Calu3 (cell line): ENCODE measurements around the gene COX4I1. TPM values are rescaled to one million over a fixed set of nuclear protein-coding genes. Genes with fewer than 3 reads are reported as not detected.

Source experiments
- BruUV-seq: library from RNA; stranded (reverse); fragments of 400-500 nt; replicated peaks from 2 replicates; lab custom pipeline; 2021; lab: Mats Ljungman, UMichigan
- CTCF ChIA-PET: fragments of 300-600 bp; sonication (Branson Sonifier 250); formaldehyde crosslinking; loops from one replicate; lab custom pipeline; 2022; ENCODE audit warnings: antibody characterized with exemption; lab: Charles Lee
- DNase-seq: peaks from one replicate; pipeline ENCODE4 v3.0.0; 2022
- H3K27ac Mint-ChIP-seq: one replicate; pipeline ENCODE4 v1.8.0; 2022; ENCODE audit warnings: mixed read lengths; ENCODE audit not compliant: unreplicated experiment
- H3K27me3 Mint-ChIP-seq: one replicate; pipeline ENCODE4 v1.8.0; 2022; ENCODE audit warnings: mixed read lengths; ENCODE audit not compliant: unreplicated experiment
- H3K36me3 Mint-ChIP-seq: one replicate; pipeline ENCODE4 v1.8.0; 2022; ENCODE audit warnings: mild to moderate bottlenecking, moderate library complexity, mixed read lengths; ENCODE audit not compliant: insufficient read depth, unreplicated experiment
- H3K4me1 Mint-ChIP-seq: one replicate; pipeline ENCODE4 v1.8.0; 2022; ENCODE audit warnings: mild to moderate bottlenecking, low read depth, mixed read lengths; ENCODE audit not compliant: unreplicated experiment
- H3K4me3 Mint-ChIP-seq: one replicate; pipeline ENCODE4 v1.8.0; 2022; ENCODE audit warnings: mild to moderate bottlenecking, low read depth, moderate library complexity, mixed read lengths; ENCODE audit not compliant: unreplicated experiment
- H3K9me3 Mint-ChIP-seq: one replicate; pipeline ENCODE4 v1.8.0; 2022; ENCODE audit warnings: low read depth, mixed read lengths; ENCODE audit not compliant: unreplicated experiment
- CTCF ChIP-seq: fragments of 200-600 bp; IDR thresholded peaks from one replicate; pipeline ENCODE4 v1.8.0; 2022; ENCODE audit warnings: antibody characterized with exemption; ENCODE audit not compliant: unreplicated experiment
- intact Hi-C: fragments of 100-400 bp; cut with micrococcal nuclease; formaldehyde crosslinking; loops from one replicate; pipeline ENCODE4 v1.10.0; 2022; ENCODE audit not compliant: unreplicated experiment
- total RNA-seq: library from RNA; stranded (reverse); gene quantifications from 2 replicates; pipeline ENCODE4 v1.2.3, GENCODE V29; 2022

COX4I1 gene
- total RNA-seq, 1 experiment from 2014 or later: 639 TPM

DNA sequence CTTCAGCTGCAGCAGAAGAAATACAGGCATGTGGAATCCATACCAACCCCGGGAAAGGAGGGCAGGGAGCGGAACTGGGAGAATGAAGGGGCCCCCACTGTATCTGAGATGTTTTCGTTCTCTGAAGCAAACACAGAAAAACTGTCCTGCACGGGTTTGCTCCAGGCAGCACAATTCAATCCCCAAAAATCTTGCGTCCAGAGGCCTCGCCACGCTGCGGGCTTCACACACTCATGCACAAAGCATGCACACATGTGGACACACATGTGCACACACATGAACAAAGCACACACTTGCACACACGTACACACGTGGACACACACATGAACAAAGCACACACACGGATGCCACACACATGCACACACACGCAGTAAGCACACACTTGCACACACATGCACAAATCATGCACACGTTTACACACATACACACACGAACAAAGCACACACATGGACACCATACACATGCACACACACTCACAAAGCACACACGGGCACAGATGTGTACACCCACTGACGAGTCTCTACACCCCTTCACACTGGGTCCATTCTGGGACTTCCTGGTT lies 27.3 kb downstream of the COX4I1 start:
- H3K4me1 Mint-ChIP-seq: no peaks in the 10 kb centered on the region
- no TSS peak for BruUV-seq
- H3K36me3 Mint-ChIP-seq: no peaks in the 10 kb centered on the region
- no peak for DNase-seq
- H3K27me3 Mint-ChIP-seq: peaks cover 50% of the 10 kb centered on the region
- H3K27ac Mint-ChIP-seq: no peak overlapping the region
- no peak for TF ChIP-seq CTCF
- no peaks in the 10 kb centered on the region for H3K9me3 Mint-ChIP-seq
- CTCF ChIA-PET: no interaction called here
- intact Hi-C loops: no loop called here
- no peak overlapping the region for H3K4me3 Mint-ChIP-seq

GRCh38 chr16:85828166-85828565 lies 28.7 kb downstream of the COX4I1 start:
- no peak overlapping the region for H3K4me3 Mint-ChIP-seq
- BruUV-seq: no TSS peak

DNA sequence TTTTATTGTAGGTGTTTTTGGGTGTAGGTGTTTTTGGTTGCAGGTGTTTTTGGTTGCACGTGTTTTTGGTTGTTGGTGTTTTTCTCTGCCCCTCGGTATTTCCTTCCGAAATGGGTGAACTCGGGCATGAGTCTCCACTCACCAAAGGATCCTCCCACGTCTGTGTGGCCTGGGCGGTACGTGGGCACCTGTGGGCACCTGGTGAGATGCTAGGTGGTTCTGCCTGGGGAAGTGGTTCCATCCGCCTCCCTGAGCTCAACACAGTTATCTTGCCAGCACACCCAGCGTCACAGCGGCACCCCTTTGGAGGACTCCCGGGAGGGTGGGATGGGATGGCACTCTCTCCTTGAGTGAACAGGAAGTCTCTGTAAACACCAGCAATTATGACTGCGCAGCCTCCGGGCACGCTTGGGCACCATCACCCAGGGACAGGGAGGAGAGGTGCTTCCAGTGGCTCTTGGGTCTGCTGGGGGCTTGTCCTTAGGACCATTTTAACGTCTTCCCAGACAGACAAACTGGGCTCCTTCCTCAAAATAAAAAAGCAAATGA lies 29.8 kb downstream of the COX4I1 start:
- CTCF ChIA-PET: no interaction called here
- H3K9me3 Mint-ChIP-seq: peaks cover 4% of the 10 kb centered on the region
- DNase-seq: no peak
- no peak overlapping the region for H3K27ac Mint-ChIP-seq
- BruUV-seq: no TSS peak
- H3K27me3 Mint-ChIP-seq: peaks cover 74% of the 10 kb centered on the region
- H3K4me1 Mint-ChIP-seq: no peaks in the 10 kb centered on the region
- H3K36me3 Mint-ChIP-seq: no peaks in the 10 kb centered on the region
- TF ChIP-seq CTCF: no peak
- intact Hi-C loops: no loop called here
- H3K4me3 Mint-ChIP-seq: no peak overlapping the region

More at GRCh38 chr16:85828166-85828565, 28.7 kb downstream of the COX4I1 start:
- CTCF ChIA-PET: no interaction called here
- Mint-ChIP-seq H3K27ac (no peak overlapping the region), H3K27me3 (peaks cover 63% of the 10 kb centered on the region), H3K36me3 (no peaks in the 10 kb centered on the region), H3K4me1 (no peaks in the 10 kb centered on the region), H3K9me3 (no peaks in the 10 kb centered on the region)
- no peak for TF ChIP-seq CTCF
- intact Hi-C loops: no loop called here
- no peak for DNase-seq

GRCh38 chr16:85829751-85830445 lies 30.4 kb downstream of the COX4I1 start:
- TF ChIP-seq CTCF: no peak
- intact Hi-C loops: no loop called here
- no peak for DNase-seq
- H3K27ac Mint-ChIP-seq: no peak overlapping the region
- CTCF ChIA-PET: no interaction called here
- H3K4me1 Mint-ChIP-seq: no peaks in the 10 kb centered on the region
- H3K27me3 Mint-ChIP-seq: peaks cover 80% of the 10 kb centered on the region
- H3K36me3 Mint-ChIP-seq: no peaks in the 10 kb centered on the region
- peaks cover 4% of the 10 kb centered on the region for H3K9me3 Mint-ChIP-seq
- no TSS peak for BruUV-seq
- H3K4me3 Mint-ChIP-seq: no peak overlapping the region
